ENCODE data around the gene SPINK1.

SPINK1 gene

DNA sequence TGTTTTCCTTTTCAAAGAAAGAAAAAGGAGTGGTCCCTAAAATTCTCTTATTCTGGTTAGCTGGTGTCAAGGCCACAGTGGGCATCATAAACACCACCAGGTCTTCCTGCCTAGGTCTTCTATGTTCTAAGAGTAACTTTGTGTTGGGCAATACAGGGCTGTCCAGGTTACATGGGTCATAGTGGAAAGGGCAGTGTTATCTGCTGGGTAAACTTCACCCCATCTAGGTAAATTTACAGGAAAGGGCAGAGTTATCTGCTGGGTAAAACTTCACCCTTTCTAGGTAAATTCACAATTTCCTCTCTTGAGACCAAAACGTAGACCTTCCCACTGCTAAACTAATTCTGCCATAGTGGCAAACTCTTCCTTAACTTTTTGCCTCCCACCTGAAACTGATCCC, 30.0 kb downstream of the SPINK1 start:
- TF ChIP-seq, protein P1, sequence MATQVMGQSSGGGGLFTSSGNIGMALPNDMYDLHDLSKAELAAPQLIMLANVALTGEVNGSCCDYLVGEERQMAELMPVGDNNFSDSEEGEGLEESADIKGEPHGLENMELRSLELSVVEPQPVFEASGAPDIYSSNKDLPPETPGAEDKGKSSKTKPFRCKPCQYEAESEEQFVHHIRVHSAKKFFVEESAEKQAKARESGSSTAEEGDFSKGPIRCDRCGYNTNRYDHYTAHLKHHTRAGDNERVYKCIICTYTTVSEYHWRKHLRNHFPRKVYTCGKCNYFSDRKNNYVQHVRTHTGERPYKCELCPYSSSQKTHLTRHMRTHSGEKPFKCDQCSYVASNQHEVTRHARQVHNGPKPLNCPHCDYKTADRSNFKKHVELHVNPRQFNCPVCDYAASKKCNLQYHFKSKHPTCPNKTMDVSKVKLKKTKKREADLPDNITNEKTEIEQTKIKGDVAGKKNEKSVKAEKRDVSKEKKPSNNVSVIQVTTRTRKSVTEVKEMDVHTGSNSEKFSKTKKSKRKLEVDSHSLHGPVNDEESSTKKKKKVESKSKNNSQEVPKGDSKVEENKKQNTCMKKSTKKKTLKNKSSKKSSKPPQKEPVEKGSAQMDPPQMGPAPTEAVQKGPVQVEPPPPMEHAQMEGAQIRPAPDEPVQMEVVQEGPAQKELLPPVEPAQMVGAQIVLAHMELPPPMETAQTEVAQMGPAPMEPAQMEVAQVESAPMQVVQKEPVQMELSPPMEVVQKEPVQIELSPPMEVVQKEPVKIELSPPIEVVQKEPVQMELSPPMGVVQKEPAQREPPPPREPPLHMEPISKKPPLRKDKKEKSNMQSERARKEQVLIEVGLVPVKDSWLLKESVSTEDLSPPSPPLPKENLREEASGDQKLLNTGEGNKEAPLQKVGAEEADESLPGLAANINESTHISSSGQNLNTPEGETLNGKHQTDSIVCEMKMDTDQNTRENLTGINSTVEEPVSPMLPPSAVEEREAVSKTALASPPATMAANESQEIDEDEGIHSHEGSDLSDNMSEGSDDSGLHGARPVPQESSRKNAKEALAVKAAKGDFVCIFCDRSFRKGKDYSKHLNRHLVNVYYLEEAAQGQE (IDR thresholded peaks at IDR 0.05; ENCODE audit: insufficient read depth in 1 of 2, low read depth in 2 of 2, low read length in 2 of 2) = no peak
- TF ChIP-seq FOXP2 (optimal IDR thresholded peaks at IDR 0.05; ENCODE audit: borderline replicate concordance, extremely low read depth, extremely low read length, insufficient read depth) (no peak), SIN3A (IDR thresholded peaks at IDR 0.05; ENCODE audit: borderline replicate concordance, insufficient read depth, low read length) (no peak), POLR2AphosphoS5 (IDR thresholded peaks at IDR 0.05; ENCODE audit: low read depth, low read length) (no peak), TAF1 (IDR thresholded peaks at IDR 0.05; ENCODE audit: borderline replicate concordance, insufficient read depth, low read length) (no peak)

DNA sequence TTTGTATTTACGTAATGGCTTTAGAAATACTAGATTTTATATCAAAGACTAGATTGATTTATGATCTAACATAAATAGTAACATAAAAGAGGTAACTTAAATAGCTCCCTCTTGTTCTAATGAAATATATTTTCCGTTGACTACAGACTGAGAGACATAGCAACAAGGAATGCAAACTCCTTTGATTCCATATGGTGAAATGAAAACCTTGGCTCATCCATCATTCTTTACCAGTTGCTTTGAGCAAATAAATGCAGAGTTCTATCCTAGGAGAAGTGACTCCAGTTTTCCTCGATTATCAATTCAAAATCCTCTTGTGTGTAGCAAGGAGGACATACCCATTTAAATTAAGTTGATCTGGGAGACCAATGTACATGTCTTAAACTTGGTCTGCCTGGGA, 31.0 kb downstream of the SPINK1 start:
- TF ChIP-seq, protein P1 (IDR thresholded peaks at IDR 0.05; ENCODE audit: insufficient read depth in 1 of 2, low read depth in 2 of 2, low read length in 2 of 2) = no peak
- no peak for TF ChIP-seq FOXP2 (optimal IDR thresholded peaks at IDR 0.05; ENCODE audit: borderline replicate concordance, extremely low read depth, extremely low read length, insufficient read depth)
- TF ChIP-seq POLR2AphosphoS5 (IDR thresholded peaks at IDR 0.05; ENCODE audit: low read depth, low read length) = no peak
- TF ChIP-seq TAF1 (IDR thresholded peaks at IDR 0.05; ENCODE audit: borderline replicate concordance, insufficient read depth, low read length) = no peak
- no peak for TF ChIP-seq SIN3A (IDR thresholded peaks at IDR 0.05; ENCODE audit: borderline replicate concordance, insufficient read depth, low read length)

DNA sequence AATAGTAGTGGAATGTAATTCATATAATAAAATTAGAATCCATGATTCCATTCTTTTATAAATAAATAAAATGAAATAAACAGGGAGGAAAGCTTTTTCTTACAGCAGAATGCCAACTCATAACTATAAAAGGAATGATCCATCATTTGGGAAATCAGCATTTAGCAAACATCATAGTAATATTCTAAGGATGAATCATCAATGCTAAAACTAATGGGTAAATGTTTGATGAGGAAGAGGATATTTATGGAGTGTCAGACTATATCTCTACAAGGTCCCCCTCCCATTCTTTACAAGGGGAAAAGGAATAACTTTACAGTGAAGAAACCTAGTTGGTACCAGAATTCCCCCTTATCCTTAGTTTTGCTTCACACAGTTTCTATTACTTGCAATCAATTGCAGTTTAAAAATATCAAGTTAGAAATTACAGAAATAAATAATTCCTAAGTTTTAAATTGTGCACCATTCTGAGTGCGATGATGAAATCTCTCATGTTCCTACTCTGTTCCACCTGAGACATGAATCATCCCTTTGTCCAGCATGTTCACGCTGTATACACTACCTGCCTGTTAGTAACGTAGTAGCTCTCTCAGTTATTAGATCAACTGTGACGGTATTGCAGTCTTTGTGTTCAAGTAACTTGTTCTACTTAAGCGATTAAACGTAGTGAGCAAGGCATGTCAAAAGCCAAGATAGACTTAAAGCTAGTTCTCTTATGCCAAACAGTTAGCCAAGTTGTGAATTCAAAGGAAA, 34.7 kb downstream of the SPINK1 start:
- TF ChIP-seq SIN3A (IDR thresholded peaks at IDR 0.05; ENCODE audit: borderline replicate concordance, insufficient read depth, low read length) (no peak), POLR2AphosphoS5 (IDR thresholded peaks at IDR 0.05; ENCODE audit: low read depth, low read length) (no peak)

GRCh38 chr5:147791181-147791580, 40.3 kb downstream of the SPINK1 start:
- no peak for TF ChIP-seq TAF1 (IDR thresholded peaks at IDR 0.05; ENCODE audit: borderline replicate concordance, insufficient read depth, low read length)
- no peak for TF ChIP-seq SIN3A (IDR thresholded peaks at IDR 0.05; ENCODE audit: borderline replicate concordance, insufficient read depth, low read length)
- TF ChIP-seq FOXP2 (optimal IDR thresholded peaks at IDR 0.05; ENCODE audit: borderline replicate concordance, extremely low read depth, extremely low read length, insufficient read depth) = no peak
- TF ChIP-seq, protein P1 (IDR thresholded peaks at IDR 0.05; ENCODE audit: insufficient read depth in 1 of 2, low read depth in 2 of 2, low read length in 2 of 2) = no peak
- no peak for TF ChIP-seq POLR2AphosphoS5 (IDR thresholded peaks at IDR 0.05; ENCODE audit: low read depth, low read length)

DNA sequence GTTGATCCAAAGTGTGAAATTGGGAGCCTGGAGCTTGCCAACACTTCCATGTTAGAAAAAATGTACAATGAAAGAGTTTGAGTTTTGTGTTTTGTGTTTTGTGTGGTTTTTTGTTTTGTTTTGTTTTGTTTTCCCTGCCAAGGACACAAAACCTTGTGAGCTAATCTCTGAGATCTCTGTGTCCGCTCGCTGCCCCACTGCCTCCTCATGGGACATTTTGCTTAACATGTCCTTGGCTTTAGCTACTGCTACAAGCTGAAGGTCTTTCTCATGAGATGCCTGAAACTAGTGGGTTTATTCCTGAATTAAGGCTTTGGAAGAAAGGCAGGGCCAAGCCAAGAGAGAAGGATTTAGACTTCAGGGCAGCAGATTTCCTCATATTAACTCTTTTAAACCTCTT, 41.7 kb downstream of the SPINK1 start:
- TF ChIP-seq TAF1 (IDR thresholded peaks at IDR 0.05; ENCODE audit: borderline replicate concordance, insufficient read depth, low read length) = no peak
- TF ChIP-seq SIN3A (IDR thresholded peaks at IDR 0.05; ENCODE audit: borderline replicate concordance, insufficient read depth, low read length) = no peak
- no peak for TF ChIP-seq FOXP2 (optimal IDR thresholded peaks at IDR 0.05; ENCODE audit: borderline replicate concordance, extremely low read depth, extremely low read length, insufficient read depth)
- TF ChIP-seq, protein P1 (IDR thresholded peaks at IDR 0.05; ENCODE audit: insufficient read depth in 1 of 2, low read depth in 2 of 2, low read length in 2 of 2) = no peak
- no peak for TF ChIP-seq POLR2AphosphoS5 (IDR thresholded peaks at IDR 0.05; ENCODE audit: low read depth, low read length)
